ENCODE data around the gene FBN1. TPM values are rescaled to one million over a fixed set of nuclear protein-coding genes. Genes with fewer than 3 reads are reported as not detected.
A peak's percentile ranks its signal among the peaks of the same experiment; 100 is the strongest.

The FBN1 gene
- total and polyA plus RNA-seq, 2 of the 13 experiments (the other 11 are each of a cell fraction or from before 2014, with no cell fraction given): 1.5 to 3.0 TPM

DNA sequence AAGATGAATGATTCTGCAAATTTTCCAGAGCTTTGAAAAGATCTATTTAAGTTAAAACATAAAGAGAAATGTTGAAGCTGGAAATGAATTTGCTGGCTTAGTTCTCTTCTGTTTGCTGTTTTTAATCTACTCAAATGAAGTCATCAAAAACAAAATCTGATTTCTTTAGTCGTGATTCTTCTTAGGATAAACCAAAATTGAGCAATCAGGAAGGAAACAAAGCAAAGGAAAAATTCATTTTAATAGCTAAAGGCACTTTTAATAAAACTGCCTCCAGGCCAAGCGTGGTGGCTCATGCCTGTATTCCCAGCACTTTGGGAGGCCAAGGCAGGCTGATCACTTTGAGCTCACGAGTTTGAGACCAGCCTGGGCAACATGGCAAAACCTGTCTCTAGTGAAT, 223.1 kb downstream of the FBN1 start (continued):
- TF ChIP-seq PHF5A (CRISPR knock-in tag; IDR thresholded peaks at IDR 0.05; ENCODE audit: low read depth, unreplicated experiment): no peak

DNA sequence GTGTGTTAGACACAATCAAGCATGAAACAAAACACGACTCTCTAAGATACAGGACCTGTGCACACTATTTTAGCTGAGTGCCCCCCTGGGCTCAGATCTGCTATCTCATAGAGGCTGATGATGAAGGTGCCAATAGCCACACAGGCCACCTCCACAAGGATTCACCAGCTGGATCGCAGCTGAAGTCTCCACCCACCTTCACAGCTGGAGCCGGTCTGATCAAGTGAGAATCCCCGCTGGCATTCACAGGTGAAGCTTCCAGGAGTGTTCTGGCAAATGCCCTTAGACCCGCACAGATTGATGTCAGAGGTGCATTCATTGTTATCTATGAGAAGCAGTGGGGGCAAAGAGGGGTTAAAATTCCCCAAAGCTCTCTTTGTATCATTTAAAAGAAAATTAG, 224.1 kb downstream of the FBN1 start:
- Histone ChIP-seq H3K27ac (ENCODE audit: extremely low read length, insufficient read depth, low read length) (no peak overlapping the region), H4K20me1 (ENCODE audit: insufficient read depth, low read length) (no peaks in the 10 kb centered on the region), H3K4me2 (ENCODE audit: low read depth, low read length) (no peak overlapping the region), H3K9ac (ENCODE audit: insufficient read depth, low read depth, low read length) (no peak overlapping the region), H3K79me2 (ENCODE audit: insufficient read depth, low read length) (no peaks in the 10 kb centered on the region), H3K4me1 (ENCODE audit: insufficient read depth, low read length) (0 out of 2 replicates have a peak, but pooled peaks cover 5% of the 10 kb centered on the region), H3K4me3 (replicated peaks in 1 of 3; ENCODE audit: insufficient read depth in 1 of 3, low read depth in 2 of 3, low read length in 3 of 3) (no peak overlapping the region), H3K36me3 (replicated peaks in 1 of 2; ENCODE audit: control insufficient read depth in 1 of 2, insufficient read depth in 2 of 2, low read length in 2 of 2) (no peaks in the 10 kb centered on the region), H3K27me3 (ENCODE audit: control insufficient read depth in 1 of 2, insufficient read depth in 2 of 2, low read length in 2 of 2) (no peaks in the 10 kb centered on the region), H3K9me3 (ENCODE audit: low read length) (no peaks in the 10 kb centered on the region), H2AFZ (ENCODE audit: low read length) (no peak overlapping the region)
- 82% methylated on average over 4 of the region's 5 CpGs for WGBS (ENCODE audit: low lambda C conversion rate)
- CTCF ChIA-PET (ENCODE audit: low intra/inter-chr PET ratio, low total read pairs): no interaction called here
- intact Hi-C loops (cut with micrococcal nuclease; ENCODE audit: unreplicated experiment) (no loop called here), in situ Hi-C loops (cut with HindIII; ENCODE audit: extremely low pct_ligation_motif_present, low pct_unique_long_range_greater_than_20kb) (no loop called here)
- TF ChIP-seq KMT2B (CRISPR knock-in tag; IDR thresholded peaks at IDR 0.05) (no peak), ZNF326 (CRISPR knock-in tag; IDR thresholded peaks at IDR 0.05; ENCODE audit: borderline replicate concordance) (no peak), FOXJ3 (CRISPR knock-in tag; IDR thresholded peaks at IDR 0.05; ENCODE audit: borderline replicate concordance) (no peak)
- TF ChIP-seq, protein P1, sequence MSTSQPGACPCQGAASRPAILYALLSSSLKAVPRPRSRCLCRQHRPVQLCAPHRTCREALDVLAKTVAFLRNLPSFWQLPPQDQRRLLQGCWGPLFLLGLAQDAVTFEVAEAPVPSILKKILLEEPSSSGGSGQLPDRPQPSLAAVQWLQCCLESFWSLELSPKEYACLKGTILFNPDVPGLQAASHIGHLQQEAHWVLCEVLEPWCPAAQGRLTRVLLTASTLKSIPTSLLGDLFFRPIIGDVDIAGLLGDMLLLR (CRISPR knock-in tag; IDR thresholded peaks at IDR 0.05): no peak
- FAIRE-seq (no peak), ATAC-seq (no peak), DNase-seq (ENCODE audit: low spot score) (no peak)
- POLR2A ChIA-PET: no interaction called here
- BruUV-seq (replicated peaks): no TSS peak

DNA sequence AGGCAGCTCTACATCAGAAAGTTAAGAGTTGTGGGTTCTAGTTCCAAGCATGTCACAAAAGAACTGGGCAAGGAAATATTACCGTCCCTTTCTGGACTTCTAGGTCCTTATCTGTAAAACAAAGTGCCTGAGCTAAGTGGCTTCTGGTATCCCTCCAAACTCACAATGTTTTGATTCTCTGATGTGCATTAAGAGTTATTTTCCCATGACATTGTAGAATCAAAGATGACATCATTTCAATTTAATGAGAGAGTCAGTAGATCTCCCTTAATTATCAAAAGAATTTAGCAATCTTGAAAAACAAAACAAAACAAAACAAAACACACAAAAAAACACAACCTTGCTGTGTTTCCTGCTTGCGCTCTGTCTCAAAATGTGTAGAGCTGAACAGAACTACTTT, 225.6 kb downstream of the FBN1 start:
- H3K4me1 ChIP-seq (ENCODE audit: insufficient read depth, low read length): 0 out of 2 replicates have a peak, but pooled peaks cover 5% of the 10 kb centered on the region
- ChIA-PET POLR2A (no interaction called here), CTCF (ENCODE audit: low intra/inter-chr PET ratio, low total read pairs) (no interaction called here)
- no peak overlapping the region for H3K4me2 ChIP-seq (ENCODE audit: low read depth, low read length)
- ATAC-seq (no peak), FAIRE-seq (no peak), DNase-seq (ENCODE audit: low spot score) (no peak)
- H3K27me3 ChIP-seq (ENCODE audit: control insufficient read depth in 1 of 2, insufficient read depth in 2 of 2, low read length in 2 of 2): no peaks in the 10 kb centered on the region
- no peaks in the 10 kb centered on the region for H3K79me2 ChIP-seq (ENCODE audit: insufficient read depth, low read length)
- intact Hi-C loops (cut with micrococcal nuclease; ENCODE audit: unreplicated experiment): loop anchor here (10.0 kb wide), 1 partner anchor 95 kb away; no protein-coding TSS in a partner anchor
- BruUV-seq (replicated peaks): no TSS peak
- 93% methylated on average over 2 of the region's 2 CpGs for WGBS (ENCODE audit: low lambda C conversion rate)
- H4K20me1 ChIP-seq (ENCODE audit: insufficient read depth, low read length): no peaks in the 10 kb centered on the region
- H3K9me3 ChIP-seq (ENCODE audit: low read length): no peaks in the 10 kb centered on the region
- H2AFZ ChIP-seq (ENCODE audit: low read length): no peak overlapping the region
- no peak overlapping the region for H3K4me3 ChIP-seq (replicated peaks in 1 of 3; ENCODE audit: insufficient read depth in 1 of 3, low read depth in 2 of 3, low read length in 3 of 3)
- no peak overlapping the region for H3K27ac ChIP-seq (ENCODE audit: extremely low read length, insufficient read depth, low read length)
- H3K9ac ChIP-seq (ENCODE audit: insufficient read depth, low read depth, low read length): no peak overlapping the region
- in situ Hi-C loops (cut with HindIII; ENCODE audit: extremely low pct_ligation_motif_present, low pct_unique_long_range_greater_than_20kb): no loop called here
- TF ChIP-seq NFE2L1 (CRISPR knock-in tag; IDR thresholded peaks at IDR 0.05; ENCODE audit: borderline replicate concordance) (no peak), ZNF121 (CRISPR knock-in tag; IDR thresholded peaks at IDR 0.05) (no peak), SNAPC2 (CRISPR knock-in tag; IDR thresholded peaks at IDR 0.05) (no peak), ATF7 (IDR thresholded peaks at IDR 0.05) (peak; percentile 86), ATF7 (CRISPR knock-in tag; IDR thresholded peaks at IDR 0.05) (no peak), MED13 (CRISPR knock-in tag; IDR thresholded peaks at IDR 0.05) (no peak), ISL2 (CRISPR knock-in tag; IDR thresholded peaks at IDR 0.05) (no peak)
- TF ChIP-seq, protein P2, sequence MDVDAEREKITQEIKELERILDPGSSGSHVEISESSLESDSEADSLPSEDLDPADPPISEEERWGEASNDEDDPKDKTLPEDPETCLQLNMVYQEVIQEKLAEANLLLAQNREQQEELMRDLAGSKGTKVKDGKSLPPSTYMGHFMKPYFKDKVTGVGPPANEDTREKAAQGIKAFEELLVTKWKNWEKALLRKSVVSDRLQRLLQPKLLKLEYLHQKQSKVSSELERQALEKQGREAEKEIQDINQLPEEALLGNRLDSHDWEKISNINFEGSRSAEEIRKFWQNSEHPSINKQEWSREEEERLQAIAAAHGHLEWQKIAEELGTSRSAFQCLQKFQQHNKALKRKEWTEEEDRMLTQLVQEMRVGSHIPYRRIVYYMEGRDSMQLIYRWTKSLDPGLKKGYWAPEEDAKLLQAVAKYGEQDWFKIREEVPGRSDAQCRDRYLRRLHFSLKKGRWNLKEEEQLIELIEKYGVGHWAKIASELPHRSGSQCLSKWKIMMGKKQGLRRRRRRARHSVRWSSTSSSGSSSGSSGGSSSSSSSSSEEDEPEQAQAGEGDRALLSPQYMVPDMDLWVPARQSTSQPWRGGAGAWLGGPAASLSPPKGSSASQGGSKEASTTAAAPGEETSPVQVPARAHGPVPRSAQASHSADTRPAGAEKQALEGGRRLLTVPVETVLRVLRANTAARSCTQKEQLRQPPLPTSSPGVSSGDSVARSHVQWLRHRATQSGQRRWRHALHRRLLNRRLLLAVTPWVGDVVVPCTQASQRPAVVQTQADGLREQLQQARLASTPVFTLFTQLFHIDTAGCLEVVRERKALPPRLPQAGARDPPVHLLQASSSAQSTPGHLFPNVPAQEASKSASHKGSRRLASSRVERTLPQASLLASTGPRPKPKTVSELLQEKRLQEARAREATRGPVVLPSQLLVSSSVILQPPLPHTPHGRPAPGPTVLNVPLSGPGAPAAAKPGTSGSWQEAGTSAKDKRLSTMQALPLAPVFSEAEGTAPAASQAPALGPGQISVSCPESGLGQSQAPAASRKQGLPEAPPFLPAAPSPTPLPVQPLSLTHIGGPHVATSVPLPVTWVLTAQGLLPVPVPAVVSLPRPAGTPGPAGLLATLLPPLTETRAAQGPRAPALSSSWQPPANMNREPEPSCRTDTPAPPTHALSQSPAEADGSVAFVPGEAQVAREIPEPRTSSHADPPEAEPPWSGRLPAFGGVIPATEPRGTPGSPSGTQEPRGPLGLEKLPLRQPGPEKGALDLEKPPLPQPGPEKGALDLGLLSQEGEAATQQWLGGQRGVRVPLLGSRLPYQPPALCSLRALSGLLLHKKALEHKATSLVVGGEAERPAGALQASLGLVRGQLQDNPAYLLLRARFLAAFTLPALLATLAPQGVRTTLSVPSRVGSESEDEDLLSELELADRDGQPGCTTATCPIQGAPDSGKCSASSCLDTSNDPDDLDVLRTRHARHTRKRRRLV (CRISPR knock-in tag; IDR thresholded peaks at IDR 0.05): no peak
- no peaks in the 10 kb centered on the region for H3K36me3 ChIP-seq (replicated peaks in 1 of 2; ENCODE audit: control insufficient read depth in 1 of 2, insufficient read depth in 2 of 2, low read length in 2 of 2)
